ENCODE data around the gene UBA1. TPM values are rescaled to one million over a fixed set of nuclear protein-coding genes. Genes with fewer than 3 reads are reported as not detected.

Gene UBA1
- total and polyA plus RNA-seq, 2 donors (not counting 3 experiments of a cell fraction or from before 2014, with no cell fraction given), result 237 to 297 TPM

DNA sequence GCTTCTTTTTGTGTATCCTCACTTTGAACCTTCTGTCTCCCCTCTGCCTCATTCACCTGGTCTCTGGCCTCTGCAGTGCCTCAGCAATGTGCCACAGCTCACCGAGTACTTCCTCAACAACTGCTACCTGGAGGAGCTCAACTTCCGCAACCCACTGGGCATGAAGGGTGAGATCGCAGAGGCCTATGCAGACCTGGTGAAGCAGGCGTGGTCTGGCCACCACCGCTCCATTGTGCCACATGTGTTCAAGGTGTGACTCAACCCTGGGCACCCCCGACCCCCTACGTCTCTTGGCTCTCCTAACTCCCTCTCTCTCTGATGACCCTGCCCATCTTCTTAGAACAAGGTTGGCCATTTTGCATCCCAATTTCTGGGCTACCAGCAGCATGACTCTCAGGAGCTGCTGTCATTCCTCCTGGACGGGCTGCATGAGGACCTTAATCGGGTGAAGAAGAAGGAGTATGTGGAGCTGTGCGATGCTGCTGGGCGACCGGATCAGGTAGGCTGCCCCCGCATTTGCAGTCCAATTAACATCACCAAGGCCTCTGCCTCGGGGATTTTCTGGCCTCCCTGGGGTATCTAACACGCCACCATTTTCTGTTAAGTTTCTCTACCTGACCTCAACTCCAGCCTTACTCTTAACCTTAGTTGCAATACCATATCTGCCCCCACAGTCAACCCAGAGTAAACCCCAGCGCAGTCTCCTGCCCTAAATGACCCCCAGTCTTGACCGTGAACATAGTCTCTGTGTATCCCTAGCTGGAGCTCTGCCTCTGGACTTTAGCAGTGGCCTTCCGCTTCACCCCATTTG lies 47.8 kb downstream of the UBA1 start:
- no peaks in the 10 kb centered on the region for H3K79me2 ChIP-seq (ENCODE audit: control insufficient read depth, insufficient read depth, low read length)
- no peak overlapping the region for H2AFZ ChIP-seq (ENCODE audit: low read depth, low read length)
- no peaks in the 10 kb centered on the region for H3K27me3 ChIP-seq (ENCODE audit: control insufficient read depth in 2 of 2, insufficient read depth in 2 of 2, low read length in 2 of 2)
- H3K4me2 ChIP-seq (ENCODE audit: insufficient read depth, low read length), result no peak overlapping the region
- dilution Hi-C loops (cut with MboI; ENCODE audit: extremely low pct_ligation_motif_present, low sequenced_read_pairs), result no loop called here
- no peaks in the 10 kb centered on the region for H3K9me3 ChIP-seq (replicated peaks; ENCODE audit: control insufficient read depth, insufficient read depth, low read length)
- TSS peak; percentile 4 for BruUV-seq (replicated peaks)
- H3K9ac ChIP-seq (replicated peaks; ENCODE audit: extremely low read depth, insufficient read depth, low read length), result no peak overlapping the region
- no peaks in the 10 kb centered on the region for H4K20me1 ChIP-seq (replicated peaks; ENCODE audit: control insufficient read depth, extremely low read depth, insufficient read depth, low read length)
- no peak for TF ChIP-seq EZH2 (IDR thresholded peaks at IDR 0.05; ENCODE audit: borderline replicate concordance, low read depth, low read length, severe bottlenecking)
- TF ChIP-seq POLR2AphosphoS5 (IDR thresholded peaks at IDR 0.05; ENCODE audit: insufficient read depth, low read depth, low read length), result no peak
- TF ChIP-seq CTCF (IDR thresholded peaks at IDR 0.05; ENCODE audit: extremely low read depth in 1 of 2, insufficient read depth in 1 of 2, low read depth in 1 of 2, low read length in 2 of 2), result no peak
- TF ChIP-seq, protein P1, sequence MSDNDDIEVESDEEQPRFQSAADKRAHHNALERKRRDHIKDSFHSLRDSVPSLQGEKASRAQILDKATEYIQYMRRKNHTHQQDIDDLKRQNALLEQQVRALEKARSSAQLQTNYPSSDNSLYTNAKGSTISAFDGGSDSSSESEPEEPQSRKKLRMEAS (IDR thresholded peaks at IDR 0.05; ENCODE audit: insufficient read depth, insufficient read length), result no peak
- no peak for TF ChIP-seq JUN (IDR thresholded peaks at IDR 0.05; ENCODE audit: borderline replicate concordance, insufficient read depth, insufficient read length, low read depth)
- TF ChIP-seq MYC (IDR thresholded peaks at IDR 0.05; ENCODE audit: low read depth, low read length), result no peak
- no peak for TF ChIP-seq FOS (IDR thresholded peaks at IDR 0.05; ENCODE audit: borderline replicate concordance, insufficient read depth, low read length)
- TF ChIP-seq GATA2 (IDR thresholded peaks at IDR 0.05; ENCODE audit: insufficient read depth, insufficient read length, low read depth, low read length), result no peak
- no peak for TF ChIP-seq POLR2A (IDR thresholded peaks at IDR 0.05; ENCODE audit: low read depth, low read length)
- CTCF ChIA-PET, result no interaction called here
- DNase-seq (ENCODE audit: low read depth, low spot score), result no peak
- FAIRE-seq, result no peak
- H3K9me1 ChIP-seq (replicated peaks; ENCODE audit: control insufficient read depth, extremely low read depth, insufficient read depth, low read length), result no peaks in the 10 kb centered on the region
- no peak overlapping the region for H3K4me3 ChIP-seq (replicated peaks in 1 of 3; ENCODE audit: insufficient read depth in 1 of 3, low read depth in 1 of 3, low read length in 3 of 3)
- intact Hi-C loops (cut with micrococcal nuclease), result no loop called here
- POLR2A ChIA-PET, result no interaction called here
- no peak overlapping the region for H3K27ac ChIP-seq (ENCODE audit: insufficient read depth, low read depth, low read length)
- H3K36me3 ChIP-seq (ENCODE audit: control insufficient read depth in 2 of 2, extremely low read depth in 1 of 2, insufficient read depth in 2 of 2, low read length in 2 of 2), result peaks cover 0 to 27% of the 10 kb centered on the region in 2 experiments
- H3K4me1 ChIP-seq (ENCODE audit: control insufficient read depth, extremely low read depth, insufficient read depth, low read length), result no peaks in the 10 kb centered on the region

All from endothelial cell of umbilical vein (primary cell).